Caki2 (cell line): ENCODE measurements around the gene ELP4. TPM values are rescaled to one million over a fixed set of nuclear protein-coding genes. Genes with fewer than 3 reads are reported as not detected.
"Not testable (repeated sequence)": the region's sequence is repeated elsewhere in the genome, so short reads cannot be mapped to it uniquely, and the experiment has no call there.

Experiments
- DNase-seq: peaks from one replicate; pipeline ENCODE4 v3.0.0-alpha.2; 2015; ENCODE audit warnings: low read depth
- in situ Hi-C: cut with HindIII; loops from 2 replicates; pipeline ENCODE4 v1.10.0; 2016; ENCODE audit warnings: low sequenced_read_pairs, low pct_unique_long_range_greater_than_20kb, mixed read lengths
- total RNA-seq: library from RNA; depleted of rRNA; stranded (reverse); fragments of >200 nt; shearing (Covaris generic); gene quantifications from 2 replicates; pipeline ENCODE4 v1.2.3, GENCODE V29; 2014; ENCODE audit warnings: low replicate concordance

The ELP4 gene
- total RNA-seq, 1 experiment from 2014 or later, result 35.3 TPM

GRCh38 chr11:31676280-31676982, 166.9 kb downstream of the ELP4 start:
- in situ Hi-C loops, result no loop called here
- no peak for DNase-seq

- no peak for DNase-seq
- in situ Hi-C loops, result no loop called here
These were observed 171.2 kb downstream of the ELP4 start for GRCh38 chr11:31680770-31681169.

- DNase-seq, result no peak
- in situ Hi-C loops, result no loop called here
These were observed 177.7 kb downstream of the ELP4 start for GRCh38 chr11:31687256-31687655.

- in situ Hi-C loops, result no loop called here
These were observed 178.3 kb downstream of the ELP4 start for GRCh38 chr11:31687861-31688260.

DNA sequence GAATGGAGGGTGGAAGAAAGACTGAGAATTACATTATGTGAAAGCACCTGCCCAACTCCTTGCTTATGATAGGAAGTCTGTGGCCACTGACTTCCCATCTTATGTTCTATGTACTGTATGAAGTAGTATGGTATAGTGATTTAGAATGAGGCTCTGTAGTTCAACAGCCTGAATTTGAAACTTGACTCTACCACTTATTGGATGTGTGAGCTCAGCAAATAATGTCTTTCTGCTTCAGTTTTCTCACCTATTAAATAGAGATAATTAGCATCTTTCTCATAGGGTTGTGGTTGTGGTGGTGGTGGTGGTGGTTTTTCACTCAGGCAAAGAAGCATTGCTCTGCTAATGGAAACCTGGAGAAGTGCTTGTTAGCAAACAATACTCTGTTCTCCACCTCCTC, 180.0 kb downstream of the ELP4 start:
- in situ Hi-C loops, result no loop called here
- no peak for DNase-seq

More at GRCh38 chr11:31687861-31688260, 178.3 kb downstream of the ELP4 start:
- no peak for DNase-seq

- in situ Hi-C loops, result no loop called here
- DNase-seq, result no peak
These were observed 180.5 kb downstream of the ELP4 start for GRCh38 chr11:31690041-31690440.

DNA sequence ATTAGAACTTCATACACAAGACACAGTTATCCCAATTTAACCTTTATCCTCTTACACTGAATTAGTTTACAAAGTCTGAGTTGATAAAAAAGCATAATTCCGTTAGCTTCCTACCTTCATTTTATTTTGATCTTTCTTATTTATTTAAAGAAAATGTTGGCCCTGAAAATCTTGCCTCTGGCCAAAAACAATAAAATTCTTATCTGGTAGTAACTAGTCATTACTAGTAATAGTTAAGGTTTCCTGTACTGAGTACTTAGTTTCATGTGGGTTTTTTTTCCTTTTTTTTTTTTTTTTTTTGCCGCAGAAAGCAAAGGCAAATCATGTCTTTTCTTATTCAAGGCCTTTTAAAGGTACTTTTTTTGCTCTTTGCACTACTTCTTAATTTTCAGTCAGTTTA, 180.9 kb downstream of the ELP4 start:
- in situ Hi-C loops, result no loop called here

GRCh38 chr11:31692466-31692865, 182.9 kb downstream of the ELP4 start:
- DNase-seq, result no peak
- in situ Hi-C loops, result no loop called here

More for the DNA sequence above, 180.9 kb downstream of the ELP4 start:
- no peak for DNase-seq

DNA sequence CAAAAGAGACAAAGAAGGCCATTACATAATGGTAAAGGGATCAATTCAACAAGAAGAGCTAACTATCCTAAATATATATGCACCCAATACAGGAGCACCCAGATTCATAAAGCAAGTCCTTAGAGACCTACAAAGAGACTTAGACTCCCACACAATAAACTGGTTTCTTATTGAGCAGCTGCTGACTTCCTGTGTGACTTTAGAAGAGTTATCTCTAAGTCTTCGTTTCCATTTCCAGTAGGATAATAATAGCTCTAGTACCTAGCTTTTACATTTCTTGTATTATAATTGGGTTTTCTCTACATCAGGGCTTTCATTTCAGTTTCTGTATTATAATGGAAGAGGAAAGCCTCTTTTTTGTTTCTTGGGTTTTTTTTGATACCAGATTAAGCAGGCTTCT, 187.5 kb downstream of the ELP4 start:
- in situ Hi-C loops, result not testable (repeated sequence)

DNA sequence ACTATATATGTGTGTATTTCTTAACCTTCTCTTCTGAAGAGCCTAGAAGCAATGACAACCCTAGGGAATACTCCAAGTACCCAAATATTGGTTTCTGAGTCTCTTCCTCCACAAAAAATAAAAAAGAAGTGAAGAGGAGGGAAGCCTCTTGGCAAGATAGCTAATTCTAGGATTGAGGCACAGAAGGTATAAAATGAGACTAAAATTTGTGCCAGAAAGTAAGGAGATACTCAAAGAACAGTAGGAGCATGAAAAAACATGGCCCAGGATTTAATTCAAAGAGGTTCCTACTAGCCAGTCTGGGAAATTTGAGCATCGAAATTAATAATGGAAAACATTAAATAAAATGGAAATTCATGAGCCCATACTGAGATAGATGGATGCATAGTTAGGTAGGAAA, 189.5 kb downstream of the ELP4 start:
- DNase-seq, result no peak
- in situ Hi-C loops, result no loop called here

More for the DNA sequence above, 187.5 kb downstream of the ELP4 start:
- not testable (repeated sequence) for DNase-seq

DNA sequence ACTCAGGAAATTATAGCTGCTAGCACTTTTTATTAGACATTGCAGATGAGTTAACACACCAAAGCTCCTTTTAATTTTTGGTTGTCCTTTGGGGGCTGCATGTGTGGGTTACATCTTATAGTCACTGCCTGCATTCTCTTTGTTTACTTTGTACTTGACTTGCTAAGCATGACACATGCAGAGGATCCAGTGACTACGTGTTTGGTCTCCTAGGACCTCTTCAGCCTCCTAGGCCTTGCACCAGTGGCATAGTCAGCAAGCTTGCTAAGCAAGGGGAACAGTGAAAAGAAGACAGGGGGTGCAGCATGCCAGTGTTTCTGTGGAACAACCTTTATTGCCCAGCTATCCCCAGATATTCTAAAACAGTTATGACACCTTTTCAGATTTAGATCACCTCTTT, 193.4 kb downstream of the ELP4 start:
- no peak for DNase-seq
- in situ Hi-C loops, result no loop called here

DNA sequence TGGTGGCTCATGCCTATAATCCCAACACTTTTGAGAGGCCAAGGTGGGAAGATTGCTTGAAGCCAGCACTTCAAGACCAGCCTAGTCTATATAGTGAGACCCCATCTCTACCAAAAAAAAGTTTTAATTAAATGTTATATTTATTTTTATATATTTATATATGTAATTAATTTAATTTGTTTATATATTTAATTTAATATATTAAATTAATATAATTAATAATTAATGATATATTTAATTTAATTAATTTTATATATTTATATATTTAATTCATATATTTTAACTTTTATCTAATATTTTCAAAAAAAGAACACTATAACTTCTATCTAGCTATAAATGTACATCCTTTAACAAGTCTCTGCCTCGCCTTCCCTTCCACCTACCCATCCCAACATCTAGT, 196.8 kb downstream of the ELP4 start:
- in situ Hi-C loops, result no loop called here

GRCh38 chr11:31711137-31711536, 201.6 kb downstream of the ELP4 start:
- DNase-seq, result no peak
- in situ Hi-C loops, result no loop called here

More for the DNA sequence above, 196.8 kb downstream of the ELP4 start:
- DNase-seq, result no peak

DNA sequence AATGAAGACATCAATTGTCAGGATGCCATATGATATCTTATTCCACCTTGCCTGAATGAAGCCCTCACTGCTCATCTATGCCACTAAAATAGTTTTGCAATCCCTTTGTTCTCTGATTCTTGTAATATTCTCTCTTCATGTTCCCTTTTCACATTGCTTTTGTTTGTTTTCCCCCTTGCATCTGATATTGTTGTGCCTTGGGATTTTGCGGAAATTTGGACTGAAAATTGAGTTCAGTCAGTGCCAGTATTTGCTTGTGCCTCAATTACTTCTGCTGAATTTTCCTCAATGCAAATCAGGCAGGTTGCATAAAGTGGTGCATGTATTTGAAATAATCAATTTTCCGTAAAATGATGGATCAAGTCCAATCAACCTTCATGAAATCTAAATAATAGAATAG, 203.3 kb downstream of the ELP4 start:
- no peak for DNase-seq
- in situ Hi-C loops, result no loop called here

GRCh38 chr11:31714840-31715239, 205.3 kb downstream of the ELP4 start:
- in situ Hi-C loops, result no loop called here
- no peak for DNase-seq

GRCh38 chr11:31720225-31720624, 210.7 kb downstream of the ELP4 start:
- in situ Hi-C loops, result no loop called here

DNA sequence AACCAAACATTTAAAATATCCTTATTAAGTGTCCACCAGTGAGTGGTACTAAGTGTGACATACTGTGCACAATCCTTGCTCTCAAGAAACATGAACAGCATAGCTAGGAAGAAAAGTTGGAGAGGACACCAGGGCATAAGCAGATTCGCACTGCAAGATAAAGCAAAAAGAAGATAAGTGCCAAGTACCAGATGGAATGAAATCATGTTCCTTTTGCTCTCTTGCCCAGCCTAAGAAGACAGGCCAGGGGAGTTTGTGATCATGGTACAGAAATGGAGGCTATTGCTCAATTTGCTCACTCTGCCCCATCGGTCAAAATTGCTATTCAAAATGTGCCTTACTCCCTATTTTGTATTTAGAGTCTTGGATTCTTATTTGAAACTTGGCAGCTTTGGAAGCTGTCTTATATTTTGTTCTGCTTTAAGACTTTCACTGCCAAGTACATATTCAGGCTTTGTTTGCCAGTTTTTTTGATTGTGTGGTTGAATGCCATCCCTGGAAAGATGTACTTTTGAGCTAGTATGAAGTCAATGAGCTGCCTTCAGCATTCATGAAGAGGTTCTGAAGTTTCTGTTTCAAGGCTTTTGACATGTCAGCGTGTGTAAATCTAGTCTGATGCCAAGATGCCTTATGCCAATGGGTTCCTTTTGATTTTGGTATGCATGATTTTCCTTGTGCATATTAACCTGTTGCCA, 211.3 kb downstream of the ELP4 start:
- in situ Hi-C loops, result no loop called here
- no peak for DNase-seq

More at GRCh38 chr11:31720225-31720624, 210.7 kb downstream of the ELP4 start:
- no peak for DNase-seq

GRCh38 chr11:31722754-31723153, 213.2 kb downstream of the ELP4 start:
- in situ Hi-C loops, result no loop called here
- no peak for DNase-seq

- in situ Hi-C loops, result no loop called here
- no peak for DNase-seq
These were observed 215.6 kb downstream of the ELP4 start for GRCh38 chr11:31725176-31725575.

DNA sequence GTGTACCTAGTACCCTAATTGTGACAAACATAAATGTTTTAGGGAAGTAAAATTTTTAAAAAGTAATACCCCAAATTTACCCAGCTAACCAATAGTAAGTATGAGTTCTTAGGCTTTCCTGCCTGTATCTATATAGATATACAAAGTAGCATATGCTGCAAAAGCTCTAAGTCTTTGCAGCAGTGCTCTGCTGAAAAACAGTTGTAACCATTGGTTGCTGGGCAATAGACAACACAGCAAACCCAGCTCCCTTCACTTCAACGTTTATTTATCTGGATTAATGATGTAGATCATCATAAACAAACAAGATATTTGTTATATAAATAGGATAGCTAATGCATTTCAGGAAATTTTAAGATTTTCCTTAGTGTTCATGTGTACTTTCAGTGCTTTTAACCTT, 218.9 kb downstream of the ELP4 start:
- DNase-seq, result no peak
- in situ Hi-C loops, result no loop called here
